Nephron (organoid): ENCODE data around the gene POLR3B.

Source experiments
- H3K27ac Mint-ChIP-seq, 3 experiments: 2 replicates each; pipeline ENCODE4 v1.8.0; 2020; ENCODE audit warnings: mixed read lengths in 3 of 3, mild to moderate bottlenecking in 2 of 3, moderate library complexity in 1 of 3
- H3K27me3 Mint-ChIP-seq: 2 replicates; pipeline ENCODE4 v1.8.0; 2021; ENCODE audit warnings: low read depth, mild to moderate bottlenecking, moderate library complexity, mixed read lengths
- H3K36me3 Mint-ChIP-seq: 2 replicates; pipeline ENCODE4 v1.8.0; 2020; ENCODE audit warnings: low read depth, mixed read lengths
- H3K4me1 Mint-ChIP-seq: 2 replicates; pipeline ENCODE4 v1.8.0; 2020; ENCODE audit warnings: mixed read lengths
- H3K4me3 Mint-ChIP-seq, 3 experiments: 2 replicates each; pipeline ENCODE4 v1.8.0; 2020; ENCODE audit warnings: mild to moderate bottlenecking in 3 of 3, mixed read lengths in 3 of 3, moderate library complexity in 2 of 3
- H3K9me3 Mint-ChIP-seq: 2 replicates; pipeline ENCODE4 v1.8.0; 2020; ENCODE audit warnings: mixed read lengths
- CTCF ChIP-seq, 3 experiments: fragments of 200-600 bp; sonication (generic); IDR thresholded peaks; one replicate each; pipeline ENCODE4 v1.5.0; 2021; ENCODE audit warnings: antibody characterized with exemption in 3 of 3; ENCODE audit not compliant: unreplicated experiment in 3 of 3

Gene POLR3B

DNA sequence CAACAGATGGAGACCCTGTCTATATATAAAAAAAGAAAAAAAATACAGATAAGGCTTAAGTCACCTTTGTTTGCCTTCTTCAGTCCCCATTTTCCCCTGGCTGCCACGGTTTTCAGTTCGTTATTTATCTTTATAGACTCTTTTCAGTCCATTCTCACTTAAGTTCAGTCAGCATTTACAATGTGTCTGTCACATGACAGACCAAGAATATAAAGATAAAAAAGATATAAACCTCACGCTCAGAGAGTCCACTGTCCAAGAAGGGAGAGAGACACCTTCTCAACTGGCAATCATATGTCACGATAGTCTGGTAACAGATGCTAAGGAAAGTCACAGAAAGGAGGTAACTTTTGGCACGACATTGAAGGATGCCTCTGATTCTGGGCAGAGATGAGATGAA, 13.4 kb upstream of the POLR3B start:
- H3K27me3 Mint-ChIP-seq: no peaks in the 10 kb centered on the region
- no peaks in the 10 kb centered on the region for H3K9me3 Mint-ChIP-seq
- H3K36me3 Mint-ChIP-seq: peaks cover 20% of the 10 kb centered on the region
- H3K4me1 Mint-ChIP-seq: peaks cover 13% of the 10 kb centered on the region
- no peak overlapping the region for H3K27ac Mint-ChIP-seq
- H3K4me3 Mint-ChIP-seq: no peak overlapping the region
- TF ChIP-seq CTCF (IDR thresholded peaks at IDR 0.05; ENCODE audit: unreplicated experiment in 3 of 3): no peak

DNA sequence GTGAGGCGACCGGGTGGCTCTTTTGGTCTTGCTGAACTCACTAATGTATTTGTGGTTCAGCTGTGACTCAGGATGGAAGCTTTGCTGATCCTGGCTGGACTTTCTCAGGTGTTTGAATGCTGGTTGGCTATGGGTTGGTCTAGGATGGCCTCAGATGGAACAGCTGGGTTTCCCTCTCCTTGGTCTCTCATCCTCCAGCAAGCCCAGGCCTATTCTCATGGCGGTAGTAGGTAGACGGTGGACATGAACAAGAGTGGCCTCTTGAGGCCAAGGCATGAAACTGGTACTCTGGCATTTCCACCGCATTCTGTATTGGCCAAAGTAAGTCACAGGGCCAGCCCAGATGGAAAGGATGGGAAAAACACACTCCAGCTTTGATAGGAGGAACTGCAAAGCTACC, 11.8 kb upstream of the POLR3B start:
- peak; percentile 36 to 54 (median 36) for TF ChIP-seq CTCF (IDR thresholded peaks at IDR 0.05; ENCODE audit: unreplicated experiment in 3 of 3)
- Mint-ChIP-seq H3K27ac (no peak overlapping the region), H3K4me3 (no peak overlapping the region), H3K36me3 (peaks cover 11% of the 10 kb centered on the region), H3K4me1 (peaks cover 13% of the 10 kb centered on the region), H3K27me3 (peaks cover 3% of the 10 kb centered on the region), H3K9me3 (no peaks in the 10 kb centered on the region)

DNA sequence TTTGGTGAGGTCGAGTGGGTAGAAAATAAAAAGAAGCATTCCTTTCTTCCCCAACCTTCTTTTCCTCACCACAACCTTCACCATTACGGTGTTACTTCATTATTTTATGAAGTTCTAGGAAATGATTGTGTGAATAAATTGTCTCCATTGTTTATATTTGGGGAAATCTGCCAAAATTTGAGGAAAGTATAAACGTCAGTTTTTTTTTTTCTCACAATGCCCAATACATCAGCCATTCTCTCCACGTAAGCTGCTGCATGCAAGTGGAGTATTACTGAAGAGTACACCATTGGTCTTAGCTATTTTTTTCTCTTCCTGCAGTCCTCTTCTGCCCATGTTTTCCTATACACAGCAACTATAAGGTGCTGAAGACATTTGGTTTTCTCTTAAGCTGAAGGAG, 9.1 kb upstream of the POLR3B start:
- Mint-ChIP-seq H3K9me3 (no peaks in the 10 kb centered on the region), H3K27me3 (peaks cover 3% of the 10 kb centered on the region), H3K27ac (no peak overlapping the region), H3K36me3 (peaks cover 11% of the 10 kb centered on the region), H3K4me3 (no peak overlapping the region), H3K4me1 (no peaks in the 10 kb centered on the region)
- TF ChIP-seq CTCF (IDR thresholded peaks at IDR 0.05; ENCODE audit: unreplicated experiment in 3 of 3): no peak

- Mint-ChIP-seq H3K36me3 (no peaks in the 10 kb centered on the region), H3K4me1 (peaks cover 7% of the 10 kb centered on the region), H3K27me3 (peaks cover 3% of the 10 kb centered on the region), H3K9me3 (no peaks in the 10 kb centered on the region), H3K4me3 (no peak overlapping the region), H3K27ac (no peak overlapping the region)
- no peak for TF ChIP-seq CTCF (IDR thresholded peaks at IDR 0.05; ENCODE audit: unreplicated experiment in 3 of 3)
Observed at GRCh38 chr12:106353175-106353574, 4.4 kb upstream of the POLR3B start.

GRCh38 chr12:106358396-106359241, 1.1 kb downstream of the POLR3B start:
- Mint-ChIP-seq H3K27ac (peak overlapping the region; percentile 92 to 98 (median 96)), H3K36me3 (no peaks in the 10 kb centered on the region), H3K9me3 (no peaks in the 10 kb centered on the region), H3K27me3 (no peaks in the 10 kb centered on the region), H3K4me1 (peaks cover 14% of the 10 kb centered on the region), H3K4me3 (peak overlapping the region; percentile 85 to 93 (median 93))
- no peak for TF ChIP-seq CTCF (IDR thresholded peaks at IDR 0.05; ENCODE audit: unreplicated experiment in 3 of 3)
